Measurements from ENCODE around the gene USP12.

The USP12 gene

GRCh38 chr13:27027086-27027667 lies 144.4 kb downstream of the USP12 start:
- no peak for DNase-seq

- no peak for DNase-seq
Measured at GRCh38 chr13:27026396-27026795, 145.2 kb downstream of the USP12 start.

GRCh38 chr13:27024776-27025492 lies 146.7 kb downstream of the USP12 start:
- no peak for DNase-seq

GRCh38 chr13:27024074-27024461 lies 147.5 kb downstream of the USP12 start:
- no peak for DNase-seq

GRCh38 chr13:27023385-27024073 lies 148.1 kb downstream of the USP12 start:
- no peak for DNase-seq

GRCh38 chr13:27022571-27023311 lies 148.9 kb downstream of the USP12 start:
- no peak for DNase-seq

- DNase-seq = no peak
Measured at GRCh38 chr13:27020415-27020814, 151.2 kb downstream of the USP12 start.

- DNase-seq = no peak
Measured at GRCh38 chr13:27018882-27019281, 152.7 kb downstream of the USP12 start.

GRCh38 chr13:27018344-27018861 lies 153.2 kb downstream of the USP12 start:
- no peak for DNase-seq

- no peak for DNase-seq
Measured at GRCh38 chr13:27016875-27017274, 154.7 kb downstream of the USP12 start.

Measured in CD4-positive, alpha-beta T cell treated with Interleukin-4 for 1 hour (primary cell).